ENCODE measurements around the gene RPP40.

DNA sequence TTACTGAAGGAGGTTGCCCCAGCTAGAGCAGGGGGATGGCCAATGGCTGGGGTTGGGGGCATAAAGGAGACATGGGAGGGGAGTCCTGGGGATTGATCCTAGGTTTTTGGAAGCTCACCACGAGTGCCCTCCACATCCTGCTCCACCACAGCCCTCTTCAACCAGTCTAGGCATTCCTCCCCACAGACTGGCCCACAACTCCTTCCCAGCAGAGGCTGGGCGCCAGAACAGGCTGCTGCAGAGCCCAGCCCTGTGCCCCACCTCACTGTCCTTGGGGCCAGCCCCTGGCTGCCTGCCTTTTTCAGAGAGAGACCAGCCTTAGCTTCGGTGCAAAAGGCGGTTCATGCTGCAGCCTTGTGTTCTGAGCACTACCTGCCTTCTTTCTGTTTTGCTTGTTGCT, 16.4 kb downstream of the RPP40 start:
- TF ChIP-seq, protein P1, sequence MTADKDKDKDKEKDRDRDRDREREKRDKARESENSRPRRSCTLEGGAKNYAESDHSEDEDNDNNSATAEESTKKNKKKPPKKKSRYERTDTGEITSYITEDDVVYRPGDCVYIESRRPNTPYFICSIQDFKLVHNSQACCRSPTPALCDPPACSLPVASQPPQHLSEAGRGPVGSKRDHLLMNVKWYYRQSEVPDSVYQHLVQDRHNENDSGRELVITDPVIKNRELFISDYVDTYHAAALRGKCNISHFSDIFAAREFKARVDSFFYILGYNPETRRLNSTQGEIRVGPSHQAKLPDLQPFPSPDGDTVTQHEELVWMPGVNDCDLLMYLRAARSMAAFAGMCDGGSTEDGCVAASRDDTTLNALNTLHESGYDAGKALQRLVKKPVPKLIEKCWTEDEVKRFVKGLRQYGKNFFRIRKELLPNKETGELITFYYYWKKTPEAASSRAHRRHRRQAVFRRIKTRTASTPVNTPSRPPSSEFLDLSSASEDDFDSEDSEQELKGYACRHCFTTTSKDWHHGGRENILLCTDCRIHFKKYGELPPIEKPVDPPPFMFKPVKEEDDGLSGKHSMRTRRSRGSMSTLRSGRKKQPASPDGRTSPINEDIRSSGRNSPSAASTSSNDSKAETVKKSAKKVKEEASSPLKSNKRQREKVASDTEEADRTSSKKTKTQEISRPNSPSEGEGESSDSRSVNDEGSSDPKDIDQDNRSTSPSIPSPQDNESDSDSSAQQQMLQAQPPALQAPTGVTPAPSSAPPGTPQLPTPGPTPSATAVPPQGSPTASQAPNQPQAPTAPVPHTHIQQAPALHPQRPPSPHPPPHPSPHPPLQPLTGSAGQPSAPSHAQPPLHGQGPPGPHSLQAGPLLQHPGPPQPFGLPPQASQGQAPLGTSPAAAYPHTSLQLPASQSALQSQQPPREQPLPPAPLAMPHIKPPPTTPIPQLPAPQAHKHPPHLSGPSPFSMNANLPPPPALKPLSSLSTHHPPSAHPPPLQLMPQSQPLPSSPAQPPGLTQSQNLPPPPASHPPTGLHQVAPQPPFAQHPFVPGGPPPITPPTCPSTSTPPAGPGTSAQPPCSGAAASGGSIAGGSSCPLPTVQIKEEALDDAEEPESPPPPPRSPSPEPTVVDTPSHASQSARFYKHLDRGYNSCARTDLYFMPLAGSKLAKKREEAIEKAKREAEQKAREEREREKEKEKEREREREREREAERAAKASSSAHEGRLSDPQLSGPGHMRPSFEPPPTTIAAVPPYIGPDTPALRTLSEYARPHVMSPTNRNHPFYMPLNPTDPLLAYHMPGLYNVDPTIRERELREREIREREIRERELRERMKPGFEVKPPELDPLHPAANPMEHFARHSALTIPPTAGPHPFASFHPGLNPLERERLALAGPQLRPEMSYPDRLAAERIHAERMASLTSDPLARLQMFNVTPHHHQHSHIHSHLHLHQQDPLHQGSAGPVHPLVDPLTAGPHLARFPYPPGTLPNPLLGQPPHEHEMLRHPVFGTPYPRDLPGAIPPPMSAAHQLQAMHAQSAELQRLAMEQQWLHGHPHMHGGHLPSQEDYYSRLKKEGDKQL (CRISPR knock-in tag; IDR thresholded peaks at IDR 0.05; ENCODE audit: low read depth) = no peak
- TF ChIP-seq GTF2F1 (IDR thresholded peaks at IDR 0.05; ENCODE audit: low read length) (no peak), HNRNPL (IDR thresholded peaks at IDR 0.05; ENCODE audit: low read depth, low read length) (no peak), AGO1 (IDR thresholded peaks at IDR 0.05; ENCODE audit: low read depth, low read length, poor library complexity, severe bottlenecking) (no peak), EZH2 (conservative IDR thresholded peaks at IDR 0.05; ENCODE audit: low read depth, low read length) (no peak), TCF12 (IDR thresholded peaks at IDR 0.05) (no peak), TCF12 (CRISPR knock-in tag; IDR thresholded peaks at IDR 0.05) (no peak), ZNF777 (CRISPR knock-in tag; IDR thresholded peaks at IDR 0.05) (no peak), TAF1 (CRISPR knock-in tag; IDR thresholded peaks at IDR 0.05) (no peak), DPF2 (CRISPR knock-in tag; IDR thresholded peaks at IDR 0.05; ENCODE audit: borderline replicate concordance, low read depth) (no peak)
- TF ChIP-seq, protein P2, sequence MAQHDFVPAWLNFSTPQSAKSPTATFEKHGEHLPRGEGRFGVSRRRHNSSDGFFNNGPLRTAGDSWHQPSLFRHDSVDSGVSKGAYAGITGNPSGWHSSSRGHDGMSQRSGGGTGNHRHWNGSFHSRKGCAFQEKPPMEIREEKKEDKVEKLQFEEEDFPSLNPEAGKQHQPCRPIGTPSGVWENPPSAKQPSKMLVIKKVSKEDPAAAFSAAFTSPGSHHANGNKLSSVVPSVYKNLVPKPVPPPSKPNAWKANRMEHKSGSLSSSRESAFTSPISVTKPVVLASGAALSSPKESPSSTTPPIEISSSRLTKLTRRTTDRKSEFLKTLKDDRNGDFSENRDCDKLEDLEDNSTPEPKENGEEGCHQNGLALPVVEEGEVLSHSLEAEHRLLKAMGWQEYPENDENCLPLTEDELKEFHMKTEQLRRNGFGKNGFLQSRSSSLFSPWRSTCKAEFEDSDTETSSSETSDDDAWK (CRISPR knock-in tag; IDR thresholded peaks at IDR 0.05) = no peak
- TF ChIP-seq, protein P3, sequence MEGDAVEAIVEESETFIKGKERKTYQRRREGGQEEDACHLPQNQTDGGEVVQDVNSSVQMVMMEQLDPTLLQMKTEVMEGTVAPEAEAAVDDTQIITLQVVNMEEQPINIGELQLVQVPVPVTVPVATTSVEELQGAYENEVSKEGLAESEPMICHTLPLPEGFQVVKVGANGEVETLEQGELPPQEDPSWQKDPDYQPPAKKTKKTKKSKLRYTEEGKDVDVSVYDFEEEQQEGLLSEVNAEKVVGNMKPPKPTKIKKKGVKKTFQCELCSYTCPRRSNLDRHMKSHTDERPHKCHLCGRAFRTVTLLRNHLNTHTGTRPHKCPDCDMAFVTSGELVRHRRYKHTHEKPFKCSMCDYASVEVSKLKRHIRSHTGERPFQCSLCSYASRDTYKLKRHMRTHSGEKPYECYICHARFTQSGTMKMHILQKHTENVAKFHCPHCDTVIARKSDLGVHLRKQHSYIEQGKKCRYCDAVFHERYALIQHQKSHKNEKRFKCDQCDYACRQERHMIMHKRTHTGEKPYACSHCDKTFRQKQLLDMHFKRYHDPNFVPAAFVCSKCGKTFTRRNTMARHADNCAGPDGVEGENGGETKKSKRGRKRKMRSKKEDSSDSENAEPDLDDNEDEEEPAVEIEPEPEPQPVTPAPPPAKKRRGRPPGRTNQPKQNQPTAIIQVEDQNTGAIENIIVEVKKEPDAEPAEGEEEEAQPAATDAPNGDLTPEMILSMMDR (CRISPR knock-in tag; IDR thresholded peaks at IDR 0.05) = no peak
